Measurements from ENCODE around the gene CX3CL1. TPM values are rescaled to one million over a fixed set of nuclear protein-coding genes. Genes with fewer than 3 reads are reported as not detected.

CX3CL1 gene
- total and polyA plus RNA-seq, 2 donors (not counting 3 experiments of a cell fraction or from before 2014, with no cell fraction given) = 2.0 to 2.3 TPM

DNA sequence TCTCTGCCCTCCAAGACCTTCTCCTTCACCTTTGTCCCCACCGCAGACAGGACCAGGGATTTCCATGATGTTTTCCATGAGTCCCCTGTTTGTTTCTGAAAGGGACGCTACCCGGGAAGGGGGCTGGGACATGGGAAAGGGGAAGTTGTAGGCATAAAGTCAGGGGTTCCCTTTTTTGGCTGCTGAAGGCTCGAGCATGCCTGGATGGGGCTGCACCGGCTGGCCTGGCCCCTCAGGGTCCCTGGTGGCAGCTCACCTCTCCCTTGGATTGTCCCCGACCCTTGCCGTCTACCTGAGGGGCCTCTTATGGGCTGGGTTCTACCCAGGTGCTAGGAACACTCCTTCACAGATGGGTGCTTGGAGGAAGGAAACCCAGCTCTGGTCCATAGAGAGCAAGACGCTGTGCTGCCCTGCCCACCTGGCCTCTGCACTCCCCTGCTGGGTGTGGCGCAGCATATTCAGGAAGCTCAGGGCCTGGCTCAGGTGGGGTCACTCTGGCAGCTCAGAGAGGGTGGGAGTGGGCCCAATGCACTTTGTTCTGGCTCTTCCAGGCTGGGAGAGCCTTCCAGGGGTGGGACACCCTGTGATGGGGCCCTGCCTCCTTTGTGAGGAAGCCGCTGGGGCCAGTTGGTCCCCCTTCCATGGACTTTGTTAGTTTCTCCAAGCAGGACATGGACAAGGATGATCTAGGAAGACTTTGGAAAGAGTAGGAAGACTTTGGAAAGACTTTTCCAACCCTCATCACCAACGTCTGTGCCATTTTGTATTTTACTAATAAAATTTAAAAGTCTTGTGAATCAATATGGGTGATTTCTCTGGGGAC lies 12.2 kb downstream of the CX3CL1 start:
- POLR2A ChIA-PET = no interaction called here
- no peaks in the 10 kb centered on the region for H3K9me1 ChIP-seq (replicated peaks; ENCODE audit: control insufficient read depth, extremely low read depth, insufficient read depth, low read length)
- no peaks in the 10 kb centered on the region for H4K20me1 ChIP-seq (replicated peaks; ENCODE audit: control insufficient read depth, extremely low read depth, insufficient read depth, low read length)
- no peak overlapping the region for H3K4me2 ChIP-seq (ENCODE audit: insufficient read depth, low read length)
- H3K27ac ChIP-seq (ENCODE audit: insufficient read depth, low read depth, low read length) = no peak overlapping the region
- H2AFZ ChIP-seq (ENCODE audit: low read depth, low read length) = no peak overlapping the region
- H3K4me1 ChIP-seq (ENCODE audit: control insufficient read depth, extremely low read depth, insufficient read depth, low read length) = peaks cover 19% of the 10 kb centered on the region
- no peaks in the 10 kb centered on the region for H3K79me2 ChIP-seq (ENCODE audit: control insufficient read depth, insufficient read depth, low read length)
- peaks cover 0 to 2% of the 10 kb centered on the region in 2 experiments for H3K27me3 ChIP-seq (ENCODE audit: control insufficient read depth in 2 of 2, insufficient read depth in 2 of 2, low read length in 2 of 2)
- no TSS peak for BruUV-seq (replicated peaks)
- H3K4me3 ChIP-seq (replicated peaks in 1 of 3; ENCODE audit: insufficient read depth in 1 of 3, low read depth in 1 of 3, low read length in 3 of 3) = no peak overlapping the region
- dilution Hi-C loops (cut with MboI; ENCODE audit: extremely low pct_ligation_motif_present, low sequenced_read_pairs) (no loop called here), intact Hi-C loops (cut with micrococcal nuclease) (no loop called here)
- CTCF ChIA-PET = interaction anchor here (1.0 kb wide), 1 partner anchor 33 kb away, joined by 3 read pairs; no protein-coding TSS in a partner anchor
- TF ChIP-seq POLR2AphosphoS5 (IDR thresholded peaks at IDR 0.05; ENCODE audit: insufficient read depth, low read depth, low read length) = no peak
- TF ChIP-seq POLR2A (IDR thresholded peaks at IDR 0.05; ENCODE audit: low read depth, low read length) = no peak
- no peak for TF ChIP-seq JUN (IDR thresholded peaks at IDR 0.05; ENCODE audit: borderline replicate concordance, insufficient read depth, insufficient read length, low read depth)
- no peak for TF ChIP-seq FOS (IDR thresholded peaks at IDR 0.05; ENCODE audit: borderline replicate concordance, insufficient read depth, low read length)
- no peak for TF ChIP-seq EZH2 (IDR thresholded peaks at IDR 0.05; ENCODE audit: borderline replicate concordance, low read depth, low read length, severe bottlenecking)
- TF ChIP-seq MYC (IDR thresholded peaks at IDR 0.05; ENCODE audit: low read depth, low read length) = no peak
- TF ChIP-seq GATA2 (IDR thresholded peaks at IDR 0.05; ENCODE audit: insufficient read depth, insufficient read length, low read depth, low read length) = no peak
- TF ChIP-seq, protein P1, sequence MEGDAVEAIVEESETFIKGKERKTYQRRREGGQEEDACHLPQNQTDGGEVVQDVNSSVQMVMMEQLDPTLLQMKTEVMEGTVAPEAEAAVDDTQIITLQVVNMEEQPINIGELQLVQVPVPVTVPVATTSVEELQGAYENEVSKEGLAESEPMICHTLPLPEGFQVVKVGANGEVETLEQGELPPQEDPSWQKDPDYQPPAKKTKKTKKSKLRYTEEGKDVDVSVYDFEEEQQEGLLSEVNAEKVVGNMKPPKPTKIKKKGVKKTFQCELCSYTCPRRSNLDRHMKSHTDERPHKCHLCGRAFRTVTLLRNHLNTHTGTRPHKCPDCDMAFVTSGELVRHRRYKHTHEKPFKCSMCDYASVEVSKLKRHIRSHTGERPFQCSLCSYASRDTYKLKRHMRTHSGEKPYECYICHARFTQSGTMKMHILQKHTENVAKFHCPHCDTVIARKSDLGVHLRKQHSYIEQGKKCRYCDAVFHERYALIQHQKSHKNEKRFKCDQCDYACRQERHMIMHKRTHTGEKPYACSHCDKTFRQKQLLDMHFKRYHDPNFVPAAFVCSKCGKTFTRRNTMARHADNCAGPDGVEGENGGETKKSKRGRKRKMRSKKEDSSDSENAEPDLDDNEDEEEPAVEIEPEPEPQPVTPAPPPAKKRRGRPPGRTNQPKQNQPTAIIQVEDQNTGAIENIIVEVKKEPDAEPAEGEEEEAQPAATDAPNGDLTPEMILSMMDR (IDR thresholded peaks at IDR 0.05; ENCODE audit: extremely low read depth in 1 of 2, insufficient read depth in 1 of 2, low read depth in 1 of 2, low read length in 2 of 2) = no peak
- TF ChIP-seq, protein P2, sequence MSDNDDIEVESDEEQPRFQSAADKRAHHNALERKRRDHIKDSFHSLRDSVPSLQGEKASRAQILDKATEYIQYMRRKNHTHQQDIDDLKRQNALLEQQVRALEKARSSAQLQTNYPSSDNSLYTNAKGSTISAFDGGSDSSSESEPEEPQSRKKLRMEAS (IDR thresholded peaks at IDR 0.05; ENCODE audit: insufficient read depth, insufficient read length) = no peak
- FAIRE-seq = no peak
- no peak for DNase-seq (ENCODE audit: low read depth, low spot score)
- H3K9ac ChIP-seq (replicated peaks; ENCODE audit: extremely low read depth, insufficient read depth, low read length) = no peak overlapping the region
- H3K9me3 ChIP-seq (replicated peaks; ENCODE audit: control insufficient read depth, insufficient read depth, low read length) = no peaks in the 10 kb centered on the region
- no peaks in the 10 kb centered on the region for H3K36me3 ChIP-seq (ENCODE audit: control insufficient read depth in 2 of 2, extremely low read depth in 1 of 2, insufficient read depth in 2 of 2, low read length in 2 of 2)

Measured in endothelial cell of umbilical vein (primary cell).